Liver (tissue), 9 donors: ENCODE data around the gene HSPG2. TPM values are rescaled to one million over a fixed set of nuclear protein-coding genes. Genes with fewer than 3 reads are reported as not detected.

Experiments used
- DNase-seq: peaks from one replicate; pipeline ENCODE4 v3.0.0-alpha.2; 2017; ENCODE audit warnings: low spot score
- H3K27ac ChIP-seq, 2 donors: one replicate each; pipeline ENCODE4 v1.7.0; 2013; ENCODE audit warnings: inconsistent platforms in 2 of 2, low read length in 2 of 2, control low read depth in 1 of 2, low read depth in 1 of 2, mild to moderate bottlenecking in 1 of 2
- H3K27me3 ChIP-seq, 4 donors: one replicate each; pipeline versions ENCODE4 v1.6.1 to v1.7.0; 2013; ENCODE audit warnings: low read length in 3 of 4, inconsistent platforms in 1 of 4, mild to moderate bottlenecking in 1 of 4, moderate library complexity in 1 of 4; ENCODE audit not compliant: control insufficient read depth in 4 of 4, insufficient read depth in 4 of 4
- H3K36me3 ChIP-seq, 4 donors: one replicate each; pipeline versions ENCODE4 v1.6.1 to v1.7.0; 2013; ENCODE audit warnings: low read length in 3 of 4, mild to moderate bottlenecking in 3 of 4, low read depth in 1 of 4, moderate library complexity in 1 of 4; ENCODE audit not compliant: control insufficient read depth in 4 of 4, insufficient read depth in 3 of 4
- H3K4me1 ChIP-seq, 4 donors: one replicate each; pipeline versions ENCODE4 v1.6.1 to v1.7.0; 2013; ENCODE audit warnings: low read length in 3 of 4, mild to moderate bottlenecking in 3 of 4, moderate library complexity in 1 of 4; ENCODE audit not compliant: control insufficient read depth in 4 of 4, insufficient read depth in 4 of 4
- H3K4me3 ChIP-seq, 3 donors: one replicate each; pipeline versions ENCODE4 v1.6.1 to v1.7.0; 2013; ENCODE audit warnings: low read length in 3 of 3, control low read depth in 1 of 3, low read depth in 1 of 3, mild to moderate bottlenecking in 1 of 3
- H3K9ac ChIP-seq, 2 donors: one replicate each; pipeline ENCODE4 v1.7.0; 2013; ENCODE audit warnings: low read length in 2 of 2, mild to moderate bottlenecking in 2 of 2, moderate library complexity in 2 of 2, control low read depth in 1 of 2, low read depth in 1 of 2
- H3K9me3 ChIP-seq, 4 donors: one replicate each; pipeline versions ENCODE4 v1.6.1 to v1.7.0; 2013; ENCODE audit warnings: low read length in 3 of 4; ENCODE audit not compliant: control insufficient read depth in 4 of 4
- ATF3 ChIP-seq: IDR thresholded peaks from 2 replicates; pipeline ENCODE4 v1.6.1; 2016; ENCODE audit warnings: antibody characterized with exemption
- CTCF ChIP-seq: fragments of 150-350 bp; IDR thresholded peaks from 2 replicates; pipeline ENCODE4 v1.5.1; 2017; ENCODE audit warnings: improper control_type of control experiment, low read depth, low read length; ENCODE audit not compliant: missing input control
- FOXA1 ChIP-seq: IDR thresholded peaks from 2 replicates; pipeline ENCODE4 v1.6.1; 2016; ENCODE audit warnings: antibody characterized with exemption
- FOXA2 ChIP-seq: IDR thresholded peaks from 2 replicates; pipeline ENCODE4 v1.6.1; 2016; ENCODE audit warnings: antibody characterized with exemption
- GABPA ChIP-seq, 2 donors: IDR thresholded peaks in 1 of 2; conservative IDR thresholded peaks in 1 of 2; 2 replicates each; pipeline ENCODE4 v1.6.1; 2016; ENCODE audit warnings: antibody characterized with exemption in 2 of 2, mild to moderate bottlenecking in 1 of 2, moderate library complexity in 1 of 2
- HNF4G ChIP-seq: IDR thresholded peaks from 2 replicates; pipeline ENCODE4 v1.6.1; 2016; ENCODE audit warnings: antibody characterized with exemption
- JUND ChIP-seq, 2 donors: IDR thresholded peaks; 2 replicates each; pipeline ENCODE4 v1.6.1; 2016; ENCODE audit warnings: antibody characterized with exemption in 2 of 2
- MAX ChIP-seq: IDR thresholded peaks from 2 replicates; pipeline ENCODE4 v1.6.1; 2016; ENCODE audit warnings: antibody characterized with exemption
- NR2F2 ChIP-seq: IDR thresholded peaks from 2 replicates; pipeline ENCODE4 v1.6.1; 2016; ENCODE audit warnings: antibody characterized with exemption
- RAD21 ChIP-seq, 2 donors: IDR thresholded peaks; 2 replicates each; pipeline ENCODE4 v1.6.1; 2016; ENCODE audit warnings: antibody characterized with exemption in 2 of 2, mild to moderate bottlenecking in 2 of 2
- REST ChIP-seq: IDR thresholded peaks from 2 replicates; pipeline ENCODE4 v1.6.1; 2016; ENCODE audit warnings: antibody characterized with exemption, mild to moderate bottlenecking
- RXRA ChIP-seq, 2 donors: IDR thresholded peaks; 2 replicates each; pipeline ENCODE4 v1.6.1; 2017 to 2018; ENCODE audit warnings: antibody characterized with exemption in 2 of 2, mild to moderate bottlenecking in 1 of 2
- SP1 ChIP-seq: IDR thresholded peaks from 2 replicates; pipeline ENCODE4 v1.6.1; 2018; ENCODE audit warnings: antibody characterized with exemption, mild to moderate bottlenecking
- TAF1 ChIP-seq: conservative IDR thresholded peaks from 2 replicates; pipeline ENCODE4 v1.6.1; 2016; ENCODE audit warnings: antibody characterized with exemption, mild to moderate bottlenecking
- YY1 ChIP-seq: IDR thresholded peaks from 2 replicates; pipeline ENCODE4 v1.6.1; 2016; ENCODE audit warnings: antibody characterized with exemption, mild to moderate bottlenecking
- ZBTB33 ChIP-seq: IDR thresholded peaks from 2 replicates; pipeline ENCODE4 v1.6.1; 2016; ENCODE audit warnings: antibody characterized with exemption
- WGBS: extraction: QIAGEN DNeasy Blood & Tissue Kit; methylation state at CpG from one replicate; pipeline ENCODE4 v1.1.7; 2013; 5-methylcytosine and 5-hydroxymethylcytosine counted together
- polyA plus RNA-seq, 2 donors: library from polyadenylated mRNA; stranded (reverse) in 1 of 2; unstranded in 1 of 2; fragments of 200-250 nt in 1 of 2; fragments of >200 nt in 1 of 2; fragmentation: Nextera tagmentation in 1 of 2; extraction: Ambion mirVana in 1 of 2; gene quantifications; one replicate each; pipeline versions ENCODE4 v1.2.1 to v1.2.3, GENCODE V29; 2013 to 2015
- total RNA-seq, 2 donors: library from RNA; depleted of rRNA; stranded (reverse); fragments of >200 nt; gene quantifications; one replicate each; pipeline ENCODE4 v1.2.3, GENCODE V29; 2014
- donor health status: healthy.
- donor health status: healthy.
- donor health status: healthy.
- donor health status: healthy.
- donor health status: healthy.

HSPG2 gene
- total and polyA plus RNA-seq, 4 donors = 5.6 to 43.9 (median 23.9) TPM

- no peaks in the 10 kb centered on the region for H3K9me3 ChIP-seq
- no peaks in the 10 kb centered on the region for H3K4me1 ChIP-seq
- H3K36me3 ChIP-seq = peaks cover 0 to 2% (median under 1%) of the 10 kb centered on the region in 4 donors
- H3K9ac ChIP-seq = no peak overlapping the region
- no peak overlapping the region for H3K4me3 ChIP-seq
- H3K27ac ChIP-seq = no peak overlapping the region
- H3K27me3 ChIP-seq = no peaks in the 10 kb centered on the region
- TF ChIP-seq RXRA (IDR thresholded peaks at IDR 0.05) (no peak), RAD21 (IDR thresholded peaks at IDR 0.05) (no peak), FOXA2 (no peak), ZBTB33 (no peak), YY1 (no peak), FOXA1 (no peak), MAX (no peak), SP1 (no peak), REST (no peak), ATF3 (no peak), HNF4G (no peak)
- no peak for DNase-seq
- 92% methylated on average over 11 of the region's 11 CpGs for WGBS
Measured at GRCh38 chr1:21843996-21844395, 93.1 kb downstream of the HSPG2 start.

- H3K36me3 ChIP-seq = peaks cover 0 to 4% (median 0%) of the 10 kb centered on the region in 4 donors
- no peak for TF ChIP-seq SP1
- TF ChIP-seq ATF3 = no peak
- no peak for TF ChIP-seq YY1
- no peak for TF ChIP-seq HNF4G
- TF ChIP-seq FOXA2 = no peak
- no peak for TF ChIP-seq MAX
- TF ChIP-seq TAF1 = no peak
- no peak for TF ChIP-seq GABPA (IDR thresholded peaks at IDR 0.05 in 1 of 2, conservative IDR thresholded peaks at IDR 0.05 in 1 of 2)
- TF ChIP-seq NR2F2 = no peak
- no peak for TF ChIP-seq RAD21 (IDR thresholded peaks at IDR 0.05)
- TF ChIP-seq CTCF = no peak
- no peak for TF ChIP-seq ZBTB33
- TF ChIP-seq JUND (IDR thresholded peaks at IDR 0.05) = no peak
Measured at GRCh38 chr1:21843208-21843607, 93.9 kb downstream of the HSPG2 start.

More at GRCh38 chr1:21843208-21843607, 93.9 kb downstream of the HSPG2 start:
- no peak overlapping the region for H3K4me3 ChIP-seq
- H3K27ac ChIP-seq = no peak overlapping the region
- DNase-seq = no peak
- H3K9me3 ChIP-seq = no peaks in the 10 kb centered on the region
- no peak overlapping the region for H3K9ac ChIP-seq
- no peaks in the 10 kb centered on the region for H3K4me1 ChIP-seq
- no peaks in the 10 kb centered on the region for H3K27me3 ChIP-seq
- WGBS = 96% methylated on average over 13 of the region's 13 CpGs
